A549 (cell line): ENCODE results near the gene OR9A2.

Experiments
- CEBPB ChIP-seq, 2 experiments: fragments of >200 bp in 1 of 2; sonication (Bioruptor Twin) in 1 of 2; formaldehyde crosslinking in 1 of 2; IDR thresholded peaks; 2 replicates each; pipeline ENCODE4 v1.6.1; 2012 to 2016
- POLR2A ChIP-seq: IDR thresholded peaks from 2 replicates; pipeline ENCODE4 v1.6.1; 2012; ENCODE audit warnings: mild to moderate bottlenecking, low read length
- TF ChIP-seq, protein P1 (sequence below): fragments of >200 bp; sonication (Bioruptor Twin); formaldehyde crosslinking; IDR thresholded peaks from 3 replicates; pipeline ENCODE4 v1.5.1; 2016
- TF ChIP-seq, protein P2 (sequence below): IDR thresholded peaks from 2 replicates; pipeline ENCODE4 v1.6.1; 2012

DNA sequence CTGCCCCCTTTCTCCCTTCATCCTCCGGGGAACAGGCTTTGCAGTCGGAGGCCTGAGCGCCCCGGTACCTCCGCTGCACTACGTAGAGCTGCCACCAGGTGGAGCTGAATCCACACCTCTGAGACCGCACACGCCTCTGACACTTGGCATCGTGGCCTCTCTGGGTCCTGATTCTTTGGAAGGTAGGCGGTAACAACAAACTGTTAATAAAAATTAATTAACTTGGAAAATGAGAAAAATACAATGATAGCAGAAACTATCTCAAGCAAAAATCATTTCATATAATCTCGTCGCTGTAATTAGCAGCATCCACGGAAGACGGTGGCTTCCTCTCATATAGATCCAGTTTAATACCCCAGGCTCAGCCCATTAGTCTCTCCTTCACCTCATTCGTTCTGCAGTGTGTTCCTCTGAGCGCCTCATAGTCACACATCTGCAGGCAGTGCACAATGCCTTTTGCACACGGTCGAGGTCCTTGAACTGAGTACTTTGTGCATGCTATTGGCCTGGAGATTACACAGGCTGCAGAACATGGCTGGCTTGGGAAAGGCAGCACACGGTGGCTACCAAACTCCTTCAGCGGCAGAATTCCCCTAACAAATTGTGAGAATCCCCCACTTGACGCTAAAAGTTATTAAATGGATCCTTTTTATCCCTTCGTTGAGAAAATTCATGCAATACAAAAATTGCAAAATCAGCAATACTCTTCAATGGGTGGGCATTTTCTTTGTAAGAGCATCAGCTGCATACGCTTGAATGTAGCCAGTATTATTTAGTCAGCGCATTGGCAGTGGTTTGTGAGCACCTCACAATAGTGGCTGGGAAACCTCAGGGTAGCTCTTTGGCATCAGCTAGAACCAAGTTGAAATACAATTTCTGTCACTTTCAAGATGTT is 18.7 kb downstream of the OR9A2 start:
- TF ChIP-seq, protein P1, sequence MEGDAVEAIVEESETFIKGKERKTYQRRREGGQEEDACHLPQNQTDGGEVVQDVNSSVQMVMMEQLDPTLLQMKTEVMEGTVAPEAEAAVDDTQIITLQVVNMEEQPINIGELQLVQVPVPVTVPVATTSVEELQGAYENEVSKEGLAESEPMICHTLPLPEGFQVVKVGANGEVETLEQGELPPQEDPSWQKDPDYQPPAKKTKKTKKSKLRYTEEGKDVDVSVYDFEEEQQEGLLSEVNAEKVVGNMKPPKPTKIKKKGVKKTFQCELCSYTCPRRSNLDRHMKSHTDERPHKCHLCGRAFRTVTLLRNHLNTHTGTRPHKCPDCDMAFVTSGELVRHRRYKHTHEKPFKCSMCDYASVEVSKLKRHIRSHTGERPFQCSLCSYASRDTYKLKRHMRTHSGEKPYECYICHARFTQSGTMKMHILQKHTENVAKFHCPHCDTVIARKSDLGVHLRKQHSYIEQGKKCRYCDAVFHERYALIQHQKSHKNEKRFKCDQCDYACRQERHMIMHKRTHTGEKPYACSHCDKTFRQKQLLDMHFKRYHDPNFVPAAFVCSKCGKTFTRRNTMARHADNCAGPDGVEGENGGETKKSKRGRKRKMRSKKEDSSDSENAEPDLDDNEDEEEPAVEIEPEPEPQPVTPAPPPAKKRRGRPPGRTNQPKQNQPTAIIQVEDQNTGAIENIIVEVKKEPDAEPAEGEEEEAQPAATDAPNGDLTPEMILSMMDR = peak; percentile 93
- TF ChIP-seq, protein P2, sequence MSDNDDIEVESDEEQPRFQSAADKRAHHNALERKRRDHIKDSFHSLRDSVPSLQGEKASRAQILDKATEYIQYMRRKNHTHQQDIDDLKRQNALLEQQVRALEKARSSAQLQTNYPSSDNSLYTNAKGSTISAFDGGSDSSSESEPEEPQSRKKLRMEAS = no peak
- TF ChIP-seq CEBPB (IDR thresholded peaks at IDR 0.05) = no peak
- no peak for TF ChIP-seq POLR2A
